ENCODE results near the gene FAM107B. TPM values are rescaled to one million over a fixed set of nuclear protein-coding genes. Genes with fewer than 3 reads are reported as not detected.
"Not testable (repeated sequence)": the region's sequence is repeated elsewhere in the genome, so short reads cannot be mapped to it uniquely, and the experiment has no call there.

Gene FAM107B
- total RNA-seq, 2 experiments from 2014 or later: 188 to 200 TPM

DNA sequence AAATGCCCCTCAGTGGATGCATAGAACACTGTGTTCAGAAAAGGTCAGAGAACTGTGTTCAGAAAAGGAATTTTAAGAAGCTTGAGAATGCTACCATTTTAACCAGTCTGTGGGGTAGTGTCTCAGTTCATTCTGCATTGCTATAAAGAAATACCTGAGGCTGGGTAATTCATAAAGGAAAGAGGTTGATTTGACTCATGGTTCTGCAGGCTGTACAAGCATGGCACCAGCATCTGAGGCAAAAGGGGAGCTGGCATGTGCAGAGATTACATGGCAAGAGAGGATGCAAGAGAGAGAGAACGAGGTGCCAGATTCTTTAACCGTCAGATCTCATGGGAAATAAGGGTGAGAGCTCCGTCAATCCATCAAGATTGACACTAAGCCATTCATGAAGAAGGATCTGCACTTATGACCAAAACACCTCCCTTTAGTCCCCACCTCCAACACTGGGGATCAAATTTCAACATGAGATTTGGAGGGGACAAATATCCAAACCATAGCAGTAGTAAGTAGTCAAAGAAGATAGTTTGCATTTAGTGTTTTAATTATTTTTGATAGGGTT, 119.8 kb downstream of the FAM107B start:
- peaks cover 5% of the 10 kb centered on the region for H3K9me3 Mint-ChIP-seq
- POLR2A ChIA-PET: interaction anchor here (1.1 kb wide), 1 partner anchor 55 kb away, joined by 3 read pairs; no protein-coding TSS in a partner anchor
- DNase-seq (no peak), ATAC-seq (ENCODE audit: low read depth) (no peak)
- no peak overlapping the region for H3K4me3 Mint-ChIP-seq
- peaks cover 46% of the 10 kb centered on the region for H3K4me1 Mint-ChIP-seq
- H3K36me3 Mint-ChIP-seq: peaks cover 10% of the 10 kb centered on the region
- H3K27ac Mint-ChIP-seq: no peak overlapping the region
- no peaks in the 10 kb centered on the region for H3K27me3 Mint-ChIP-seq

DNA sequence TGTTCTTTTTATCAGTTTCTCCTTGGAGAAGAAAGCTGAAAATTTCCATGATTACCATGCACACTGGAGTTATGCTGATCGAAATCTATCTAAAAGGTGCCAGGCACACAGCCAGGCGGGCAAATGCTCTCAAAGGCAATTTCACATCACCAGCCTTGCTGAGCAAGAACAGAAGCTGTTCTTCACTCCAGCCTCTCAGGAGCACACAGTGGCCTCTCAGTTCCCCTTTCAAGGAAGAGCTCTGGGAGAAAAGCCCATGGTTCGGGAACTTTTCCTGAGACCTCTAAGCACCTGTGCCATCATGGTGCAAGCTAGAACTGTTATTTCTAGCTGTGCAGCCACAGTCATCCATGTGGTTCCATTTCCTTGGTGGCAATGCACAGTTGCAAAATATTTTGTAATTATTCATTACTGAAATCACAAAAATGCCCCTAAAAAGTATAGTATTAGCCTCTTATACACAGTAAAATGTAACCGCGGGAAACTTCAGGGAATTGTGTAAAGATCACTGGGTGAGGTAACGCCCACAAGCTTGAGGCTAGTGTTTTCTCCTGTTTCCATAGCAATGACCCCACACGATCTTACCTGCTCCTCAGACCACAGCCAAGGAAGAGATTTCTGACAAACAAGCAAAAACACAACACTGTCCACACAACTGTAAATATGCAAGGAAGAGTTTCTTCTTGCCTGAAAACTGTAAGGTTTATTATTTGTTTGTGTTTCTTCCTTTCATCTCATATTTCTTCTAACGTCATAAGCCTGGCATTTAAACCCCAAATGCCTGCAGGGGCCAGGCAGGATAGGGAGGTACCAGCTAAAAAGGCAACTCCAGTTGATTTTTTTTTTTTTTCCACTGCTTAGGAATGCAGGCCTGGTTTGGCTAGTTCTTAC, 121.2 kb downstream of the FAM107B start:
- no peak for DNase-seq
- POLR2A ChIA-PET: no interaction called here

DNA sequence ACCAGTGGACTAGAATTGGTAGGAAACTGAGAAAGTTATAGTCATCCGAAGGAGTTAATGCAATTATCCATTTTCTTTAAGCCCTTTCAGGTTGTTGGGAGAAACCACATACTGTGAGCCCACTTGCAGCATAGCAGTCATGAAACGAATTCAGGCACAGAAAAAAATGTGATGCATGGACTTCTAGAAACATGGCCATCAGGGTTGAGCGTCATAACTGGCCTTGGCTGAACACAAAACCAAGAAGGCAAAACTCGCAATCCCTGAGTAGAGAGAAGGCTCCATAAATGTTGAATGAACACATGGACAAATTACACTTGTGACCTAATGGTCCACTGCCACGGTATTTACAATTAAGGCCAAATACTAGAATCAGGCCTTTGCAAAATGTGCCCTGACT, 121.9 kb downstream of the FAM107B start:
- ATAC-seq (ENCODE audit: low read depth): no peak
- no peaks in the 10 kb centered on the region for H3K9me3 Mint-ChIP-seq
- no peak for DNase-seq
- POLR2A ChIA-PET: no interaction called here
- H3K4me1 Mint-ChIP-seq: peaks cover 42% of the 10 kb centered on the region
- no peak overlapping the region for H3K27ac Mint-ChIP-seq
- H3K27me3 Mint-ChIP-seq: no peaks in the 10 kb centered on the region
- peaks cover 3% of the 10 kb centered on the region for H3K36me3 Mint-ChIP-seq
- no peak overlapping the region for H3K4me3 Mint-ChIP-seq

More for the DNA sequence above, 121.2 kb downstream of the FAM107B start:
- peak overlapping the region; percentile 2 for H3K4me3 Mint-ChIP-seq
- ATAC-seq (ENCODE audit: low read depth): peak; percentile 27
- peaks cover 3% of the 10 kb centered on the region for H3K9me3 Mint-ChIP-seq
- H3K4me1 Mint-ChIP-seq: peaks cover 42% of the 10 kb centered on the region
- H3K27ac Mint-ChIP-seq: peak overlapping the region; percentile 15
- no peaks in the 10 kb centered on the region for H3K27me3 Mint-ChIP-seq
- peaks cover 8% of the 10 kb centered on the region for H3K36me3 Mint-ChIP-seq

DNA sequence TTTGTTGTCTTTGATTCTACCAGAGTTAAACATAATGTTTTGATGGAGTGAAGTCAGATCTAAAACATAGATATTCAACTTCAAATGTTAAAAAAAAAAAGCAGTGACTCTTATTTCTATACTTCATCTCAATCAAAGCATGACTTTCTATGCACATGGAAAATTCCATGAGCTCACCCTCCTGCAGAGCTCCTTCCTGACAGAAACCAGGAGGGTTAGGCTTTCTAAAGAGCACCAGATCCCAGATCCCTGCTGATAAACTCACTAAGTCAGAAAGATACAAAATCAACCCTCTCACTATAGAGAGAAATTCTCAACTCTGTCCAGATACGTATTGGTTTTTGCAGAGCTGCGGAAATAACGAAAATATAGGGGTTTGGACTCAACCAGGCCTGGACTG, 122.6 kb downstream of the FAM107B start:
- Mint-ChIP-seq H3K36me3 (no peaks in the 10 kb centered on the region), H3K27ac (no peak overlapping the region), H3K4me1 (peaks cover 41% of the 10 kb centered on the region), H3K27me3 (no peaks in the 10 kb centered on the region), H3K4me3 (no peak overlapping the region), H3K9me3 (no peaks in the 10 kb centered on the region)
- ATAC-seq (ENCODE audit: low read depth) (no peak), DNase-seq (no peak)
- POLR2A ChIA-PET: no interaction called here

DNA sequence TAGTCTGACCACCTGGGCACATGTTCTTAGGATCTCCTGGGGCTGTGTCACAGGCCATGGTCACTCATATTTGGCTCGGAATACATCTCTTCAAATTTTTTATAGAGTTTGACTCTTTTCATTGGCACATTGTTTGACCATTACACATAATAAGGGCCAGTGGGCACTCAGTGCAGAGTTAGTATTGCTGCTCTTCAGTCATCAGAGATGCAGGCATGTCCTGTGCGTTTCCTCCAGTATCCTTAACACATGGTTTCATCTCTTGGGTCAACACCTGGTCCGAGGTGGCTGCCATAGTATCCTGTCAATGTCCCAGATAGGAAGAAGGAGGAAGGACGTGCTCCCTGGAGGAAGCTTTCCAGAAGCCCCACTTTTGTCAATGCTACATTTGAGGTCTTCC, 125.0 kb downstream of the FAM107B start:
- ATAC-seq (ENCODE audit: low read depth) (no peak), DNase-seq (no peak)
- H3K27me3 Mint-ChIP-seq: no peaks in the 10 kb centered on the region
- no peak overlapping the region for H3K4me3 Mint-ChIP-seq
- peaks cover 36% of the 10 kb centered on the region for H3K4me1 Mint-ChIP-seq
- no peaks in the 10 kb centered on the region for H3K36me3 Mint-ChIP-seq
- POLR2A ChIA-PET: no interaction called here
- H3K9me3 Mint-ChIP-seq: no peaks in the 10 kb centered on the region
- H3K27ac Mint-ChIP-seq: no peak overlapping the region

DNA sequence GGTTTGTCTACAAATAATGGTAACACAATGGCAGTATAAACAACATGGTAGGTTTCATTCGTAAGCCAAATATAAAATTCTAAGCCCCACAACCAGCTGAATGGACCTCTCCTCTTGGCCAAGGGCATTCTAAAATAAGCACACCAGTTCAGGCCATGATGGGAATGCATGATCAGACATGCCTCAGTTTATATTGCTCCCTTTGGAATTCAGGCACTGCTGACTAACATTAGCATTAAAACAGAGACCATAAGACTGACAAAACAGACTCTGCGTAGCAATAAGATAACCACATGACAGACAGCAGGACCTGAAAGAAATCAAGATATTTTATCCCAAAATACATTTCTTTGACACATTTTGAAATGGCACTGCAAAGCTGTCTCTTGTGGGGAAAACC, 125.8 kb downstream of the FAM107B start:
- no peaks in the 10 kb centered on the region for H3K36me3 Mint-ChIP-seq
- no peak for ATAC-seq (ENCODE audit: low read depth)
- POLR2A ChIA-PET: interaction anchor here (1.1 to 1.4 kb wide), 2 partner anchors 77 to 189 kb away, joined by 3 to 5 read pairs; partner anchors contain the start of genes CDNF, HSPA14 and MSANTD7
- H3K27me3 Mint-ChIP-seq: no peaks in the 10 kb centered on the region
- H3K4me1 Mint-ChIP-seq: peaks cover 30% of the 10 kb centered on the region
- no peak for DNase-seq
- H3K27ac Mint-ChIP-seq: peak overlapping the region; percentile 92
- no peaks in the 10 kb centered on the region for H3K9me3 Mint-ChIP-seq
- H3K4me3 Mint-ChIP-seq: peak overlapping the region; percentile 84

DNA sequence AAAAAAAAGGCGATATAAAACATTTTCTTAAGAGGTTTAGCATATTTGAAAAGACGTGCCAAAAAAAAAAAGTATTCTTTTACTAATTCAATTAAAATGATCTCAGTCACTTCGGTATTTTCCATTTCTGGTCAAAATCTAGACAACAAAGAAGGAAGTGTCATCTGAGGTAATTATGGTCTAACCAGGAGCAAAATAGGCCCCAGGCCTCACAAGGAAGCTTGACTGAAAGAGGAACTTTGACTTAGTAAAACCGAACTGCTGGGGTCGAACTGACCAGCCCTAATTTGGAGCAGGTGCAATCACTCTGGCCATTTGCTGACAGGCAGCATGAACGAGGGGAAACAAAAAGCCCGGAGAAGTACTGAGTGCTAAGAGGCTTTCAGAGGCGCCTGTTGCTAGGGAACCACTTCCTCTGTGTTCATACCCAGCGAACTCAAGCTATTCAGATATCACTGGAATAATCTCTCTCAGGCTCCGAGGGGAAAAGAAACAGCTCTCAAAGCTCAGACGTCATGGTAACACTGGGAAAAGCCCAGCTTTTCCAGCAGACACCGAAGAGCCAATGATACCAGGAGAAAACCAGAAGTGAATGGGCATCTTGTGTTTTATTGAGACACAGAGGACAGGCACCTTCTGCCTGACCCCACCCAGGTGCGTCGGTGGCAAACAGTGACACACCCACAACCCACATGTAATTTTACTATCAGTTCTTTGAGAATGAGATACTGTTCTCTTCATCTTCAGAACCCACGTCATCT, 126.5 kb downstream of the FAM107B start:
- H3K9me3 Mint-ChIP-seq: no peaks in the 10 kb centered on the region
- POLR2A ChIA-PET: interaction anchor here (0.6 to 1.4 kb wide), 3 partner anchors 30 to 190 kb away, joined by 3 to 6 read pairs (median 5); partner anchors contain the start of genes CDNF, HSPA14 and MSANTD7
- DNase-seq: peak; percentile 54

DNA sequence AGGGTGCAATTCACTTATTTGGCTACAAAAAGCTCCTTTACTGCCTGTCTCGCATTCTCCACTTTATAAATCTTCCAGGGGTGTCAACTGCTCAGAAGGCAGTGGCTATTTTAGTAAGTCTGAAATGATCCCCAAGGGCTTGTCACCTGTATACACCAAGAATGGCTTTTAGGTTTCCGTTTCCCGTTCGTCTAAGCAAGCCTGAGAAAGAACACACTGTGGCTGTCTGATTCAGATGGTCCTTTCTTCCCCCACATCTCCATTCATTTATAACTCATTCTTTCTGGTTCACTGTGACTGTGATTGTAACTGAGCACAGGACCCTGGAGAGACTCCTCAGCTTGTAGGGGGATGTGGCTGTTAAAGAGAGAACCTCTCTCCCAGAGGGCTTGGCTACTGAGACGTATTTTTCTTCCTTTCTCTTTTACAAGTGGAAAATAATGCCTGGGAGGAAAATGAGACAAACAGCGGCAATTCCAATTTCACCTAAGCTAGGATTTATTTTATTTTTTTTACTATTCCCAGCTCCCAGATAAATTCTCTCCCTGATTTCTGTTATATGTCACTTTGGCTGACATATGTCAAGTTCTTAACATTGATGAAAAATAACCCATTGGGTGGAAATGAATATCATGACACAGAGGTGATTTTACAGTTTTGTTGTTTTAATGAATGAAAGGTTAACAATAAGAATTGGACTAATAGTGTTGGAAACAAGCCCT, 129.3 kb downstream of the FAM107B start:
- no peak for ATAC-seq (ENCODE audit: low read depth)
- POLR2A ChIA-PET: no interaction called here
- Mint-ChIP-seq H3K4me3 (no peak overlapping the region), H3K4me1 (peaks cover 19% of the 10 kb centered on the region), H3K27ac (no peak overlapping the region), H3K27me3 (no peaks in the 10 kb centered on the region), H3K36me3 (peaks cover 6% of the 10 kb centered on the region), H3K9me3 (peaks cover 7% of the 10 kb centered on the region)
- DNase-seq: no peak

More for the DNA sequence above, 126.5 kb downstream of the FAM107B start:
- Mint-ChIP-seq H3K27me3 (no peaks in the 10 kb centered on the region), H3K36me3 (no peaks in the 10 kb centered on the region), H3K27ac (peak overlapping the region; percentile 92), H3K4me1 (peaks cover 22% of the 10 kb centered on the region), H3K4me3 (peak overlapping the region; percentile 84)
- peak; percentile 93 for ATAC-seq (ENCODE audit: low read depth)

DNA sequence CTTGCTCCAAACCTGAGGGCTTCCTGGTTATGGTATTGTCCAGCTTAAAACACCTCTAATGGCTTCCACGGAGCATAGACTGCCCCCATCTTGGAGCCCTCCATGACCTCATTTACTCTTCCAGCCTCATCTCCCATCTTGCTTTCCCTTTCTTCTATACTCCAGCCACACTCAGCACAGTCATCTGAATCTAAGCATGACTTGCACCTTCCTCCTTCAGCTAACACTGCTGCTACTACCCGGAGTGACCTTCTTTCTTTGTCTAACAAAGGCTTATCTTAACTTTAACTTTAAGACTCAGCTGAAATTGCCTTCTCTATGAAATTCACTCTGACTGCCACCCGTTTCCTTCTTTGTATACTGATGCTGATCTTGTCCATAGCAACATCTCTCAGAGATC, 135.1 kb downstream of the FAM107B start:
- peaks cover 8% of the 10 kb centered on the region for H3K9me3 Mint-ChIP-seq
- no peaks in the 10 kb centered on the region for H3K27me3 Mint-ChIP-seq
- H3K4me3 Mint-ChIP-seq: no peak overlapping the region
- POLR2A ChIA-PET: no interaction called here
- H3K4me1 Mint-ChIP-seq: no peaks in the 10 kb centered on the region
- H3K36me3 Mint-ChIP-seq: peaks cover 9% of the 10 kb centered on the region
- DNase-seq (no peak), ATAC-seq (ENCODE audit: low read depth) (no peak)
- no peak overlapping the region for H3K27ac Mint-ChIP-seq

DNA sequence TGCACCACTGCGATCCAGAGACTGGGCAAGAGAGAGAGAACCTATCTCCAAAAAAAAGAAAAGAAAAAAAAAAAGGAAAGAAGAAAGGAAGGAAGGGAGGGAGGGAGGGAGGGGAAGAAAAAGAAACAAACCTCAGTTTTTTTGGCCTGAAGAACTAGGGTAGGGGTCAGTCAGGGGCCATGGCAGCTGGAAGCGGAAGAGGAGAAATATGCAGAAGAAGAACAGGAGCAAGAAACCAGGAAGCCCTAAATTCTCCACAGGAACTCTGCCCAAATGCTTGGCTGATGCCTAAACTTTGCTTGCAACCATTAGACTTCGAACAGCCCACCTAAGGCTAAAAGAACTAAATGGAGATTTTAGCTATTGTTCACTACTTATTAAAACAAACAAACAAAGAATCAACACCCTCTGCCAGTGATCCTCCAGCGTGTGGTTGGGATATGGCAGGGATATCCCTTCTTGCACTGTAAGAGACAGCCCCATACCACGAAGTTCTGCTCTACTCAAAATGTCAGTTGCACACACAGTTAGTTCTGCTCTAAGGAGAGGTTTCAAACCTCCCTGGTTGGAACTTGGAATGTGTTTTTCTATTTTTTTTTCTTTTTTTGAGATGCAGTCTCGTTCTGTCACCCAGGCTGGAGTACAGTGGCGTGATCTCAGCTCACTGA, 139.5 kb downstream of the FAM107B start:
- H3K9me3 Mint-ChIP-seq: peaks cover 1% of the 10 kb centered on the region
- H3K4me1 Mint-ChIP-seq: peaks cover 1% of the 10 kb centered on the region
- no peak for ATAC-seq (ENCODE audit: low read depth)
- H3K27me3 Mint-ChIP-seq: peaks cover 2% of the 10 kb centered on the region
- H3K4me3 Mint-ChIP-seq: no peak overlapping the region
- no peak overlapping the region for H3K27ac Mint-ChIP-seq
- no peak for DNase-seq
- peaks cover 3% of the 10 kb centered on the region for H3K36me3 Mint-ChIP-seq
- POLR2A ChIA-PET: no interaction called here

DNA sequence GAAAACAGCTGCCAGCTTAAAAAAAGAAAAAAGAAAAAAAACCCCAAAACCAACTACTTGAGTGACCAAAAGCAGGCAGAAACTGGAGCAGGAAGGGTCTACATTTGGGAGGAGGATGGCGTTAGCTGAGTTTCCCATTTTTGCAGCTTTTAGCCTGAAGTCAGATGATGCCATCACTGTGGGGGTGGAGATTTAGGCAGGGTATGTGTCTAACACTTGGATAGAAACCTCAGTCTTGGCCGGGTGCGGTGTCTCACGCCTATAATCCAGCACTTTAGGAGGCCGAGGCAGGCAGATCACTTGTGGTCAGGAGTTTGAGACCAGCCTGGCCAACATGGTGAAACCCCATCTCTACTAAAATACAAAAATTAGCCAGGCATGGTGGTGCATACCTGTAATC, 140.1 kb downstream of the FAM107B start:
- ATAC-seq (ENCODE audit: low read depth); DNase-seq; H3K4me1 Mint-ChIP-seq; H3K9me3 Mint-ChIP-seq; H3K27ac Mint-ChIP-seq; H3K36me3 Mint-ChIP-seq; POLR2A ChIA-PET; H3K4me3 Mint-ChIP-seq; H3K27me3 Mint-ChIP-seq: not testable (repeated sequence)

DNA sequence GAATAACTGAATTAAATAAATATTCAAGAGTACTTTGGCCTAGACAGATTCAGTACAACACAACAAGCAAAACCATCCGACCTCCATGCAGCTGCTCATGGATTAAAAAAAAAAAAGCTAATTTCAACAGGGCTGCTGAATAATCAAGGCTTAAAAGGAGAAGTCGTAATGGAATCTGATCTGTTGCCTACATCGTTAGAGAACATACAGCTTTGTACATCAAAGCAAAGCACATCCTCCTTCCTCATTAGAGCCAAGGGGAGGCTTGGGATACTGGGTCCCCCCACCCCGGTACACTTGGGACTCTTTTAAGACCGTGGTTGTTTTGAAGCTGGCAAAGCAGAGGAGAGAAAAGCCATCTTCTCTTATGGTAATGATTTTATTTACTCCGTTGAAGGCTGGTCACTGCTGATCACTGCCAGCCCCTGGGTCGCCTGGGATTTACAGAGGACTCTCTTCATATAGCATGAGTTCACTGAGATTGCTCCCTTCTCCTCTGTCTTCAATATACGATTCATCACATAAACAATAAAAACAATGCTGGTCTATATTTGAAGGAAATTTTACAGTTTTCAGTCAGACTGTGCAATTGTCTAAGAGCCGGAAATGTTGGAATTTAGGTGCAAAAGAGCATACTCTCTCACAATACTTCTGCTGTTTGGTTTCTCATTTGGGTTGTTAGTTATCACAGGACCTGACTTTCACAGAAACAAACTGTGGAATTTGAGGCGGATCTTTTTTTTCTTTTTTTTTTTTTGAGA, 148.8 kb downstream of the FAM107B start:
- no peak for DNase-seq
- no peak for ATAC-seq (ENCODE audit: low read depth)
- peaks cover 2% of the 10 kb centered on the region for H3K36me3 Mint-ChIP-seq
- peaks cover 5% of the 10 kb centered on the region for H3K4me1 Mint-ChIP-seq
- POLR2A ChIA-PET: interaction anchor here (0.6 to 0.7 kb wide), 3 partner anchors 9 to 126 kb away, joined by 3 to 6 read pairs (median 5); no protein-coding TSS in a partner anchor
- peaks cover 5% of the 10 kb centered on the region for H3K27me3 Mint-ChIP-seq
- no peak overlapping the region for H3K4me3 Mint-ChIP-seq
- H3K27ac Mint-ChIP-seq: no peak overlapping the region
- no peaks in the 10 kb centered on the region for H3K9me3 Mint-ChIP-seq
